Heart left ventricle (tissue), 16 donors: Measurements from ENCODE around the gene PPP1R12B. TPM values are rescaled to one million over a fixed set of nuclear protein-coding genes. Genes with fewer than 3 reads are reported as not detected.
A peak's percentile ranks its signal among the peaks of the same experiment; 100 is the strongest.

Experiments used
- ATAC-seq, 4 donors: fragments of 200-7000 bp; cut with Tn5 transposase; one replicate each; pipeline ENCODE4 v1.9.1; 2020 to 2022; ENCODE audit warnings: moderate library complexity in 4 of 4, mild to moderate bottlenecking in 3 of 4, moderate number of reproducible peaks in 1 of 4
- DNase-seq, 5 donors: peaks; one replicate each; pipeline ENCODE4 v3.0.0-alpha.2; 2020
- H3K27ac ChIP-seq, 12 donors: fragments of 200-600 bp; sonication (generic) in 4 of 12; one replicate each; pipeline versions ENCODE4 v1.5.0 to v1.8.0; 2016 to 2022; ENCODE audit warnings: mild to moderate bottlenecking in 2 of 12
- H3K27me3 ChIP-seq, 9 donors: fragments of 200-600 bp; sonication (generic) in 2 of 9; one replicate each; pipeline versions ENCODE4 v1.5.1 to v1.8.0; 2016 to 2022; ENCODE audit warnings: mild to moderate bottlenecking in 3 of 9
- H3K36me3 ChIP-seq, 9 donors: fragments of 200-600 bp; sonication (generic) in 2 of 9; one replicate each; pipeline versions ENCODE4 v1.5.0 to v1.8.0; 2018 to 2022; ENCODE audit warnings: mild to moderate bottlenecking in 2 of 9
- H3K4me1 ChIP-seq, 12 donors: fragments of 200-600 bp; sonication (generic) in 4 of 12; one replicate each; pipeline versions ENCODE4 v1.5.0 to v1.8.0; 2016 to 2022; ENCODE audit warnings: mild to moderate bottlenecking in 3 of 12
- H3K4me3 ChIP-seq, 12 donors: fragments of 200-600 bp; sonication (generic) in 4 of 12; one replicate each; pipeline versions ENCODE4 v1.5.0 to v1.8.0; 2017 to 2022; ENCODE audit warnings: mild to moderate bottlenecking in 9 of 12, moderate library complexity in 4 of 12
- H3K9me3 ChIP-seq, 12 donors: fragments of 200-600 bp; sonication (generic) in 4 of 12; one replicate each; pipeline versions ENCODE4 v1.5.0 to v1.8.0; 2016 to 2022; ENCODE audit warnings: mild to moderate bottlenecking in 1 of 12
- CTCF ChIP-seq, 12 donors: fragments of 200-600 bp; sonication (generic) in 4 of 12; IDR thresholded peaks; one replicate each; pipeline versions ENCODE4 v1.5.0 to v1.8.0; 2018 to 2022; ENCODE audit warnings: antibody characterized with exemption in 12 of 12, mild to moderate bottlenecking in 5 of 12
- POLR2A ChIP-seq, 2 donors: fragments of 450-650 bp; IDR thresholded peaks; one replicate each; pipeline ENCODE4 v1.6.1; 2017; ENCODE audit warnings: antibody characterized with exemption in 2 of 2, mild to moderate bottlenecking in 2 of 2, moderate library complexity in 2 of 2
- WGBS, 4 donors: extraction: QIAGEN DNeasy Blood & Tissue Kit in 2 of 4; methylation state at CpG; one replicate each; pipeline versions ENCODE4 v1.1.5 to v1.1.7; 2013 to 2018; 5-methylcytosine and 5-hydroxymethylcytosine counted together
- intact Hi-C, 10 donors: fragments of 100-400 bp; cut with DNase I; formaldehyde crosslinking; loops; one replicate each; pipeline versions ENCODE4 v1.11.1 to v1.14.2; 2022
- polyA plus RNA-seq, 2 donors: library from polyadenylated mRNA; stranded (reverse); fragments of 200-250 nt; gene quantifications; one replicate each; pipeline ENCODE4 v1.2.3, GENCODE V29; 2013
- total RNA-seq, 9 donors: library from RNA; depleted of rRNA in 2 of 9; stranded (reverse); fragments of >200 nt in 2 of 9; fragmentation: NEBNext Ultra II Directional in 3 of 9; extraction: Animal tissue kit (Norgen Biotek cat#: 25700) in 3 of 9; gene quantifications; one replicate each; pipeline versions ENCODE4 v1.1.0 to v1.2.4, GENCODE V29; 2016 to 2023
- donor health status: ischemic (EF 13 %, LVEDD 7.1; RV severe dilation, severe dysfunction).
- donor health status: healthy with polysubstance abuse.
- donor health status: DM: no; HTN: yes; CAD: no.
- donor health status: DM: no; HTN: no; CAD: no.
- donor health status: ischemic (EF 25% LVEDD 6.9; RV normal size, moderate dysfunction).
- donor health status: ischemic (EF 25% LVEDD 5.7; RV mildly dilated, moderate dysfunction).
- donor health status: healthy.
- donor health status: DM: yes; HTN: yes; CAD: no.
- donor health status: ischemic (EF 35%, LVEDD 5.7; RV mildly dilated, moderate dysfunction).
- donor health status: nonischemic (EF 11% LVEDD 7.7; RV severe dilation, severe dysfunction).
- donor health status: DM: yes; HTN: yes; CAD: no.
- donor health status: PGD.
- donor health status: ischemic (EF 29% LVEDD 5.4; RV normal size, mild dysfunction).
- donor health status: nonischemic (EF 23%, LVEDD 6.1; RV moderate dilation, normal function).

The PPP1R12B gene
- total and polyA plus RNA-seq, 11 donors: 49.9 to 972 (median 559) TPM

GRCh38 chr1:202584707-202585589, 236.4 kb downstream of the PPP1R12B start:
- TF ChIP-seq CTCF (IDR thresholded peaks at IDR 0.05): no peak
- TF ChIP-seq POLR2A (IDR thresholded peaks at IDR 0.05): no peak
- ATAC-seq (no peak), DNase-seq (no peak)
- WGBS, 4 donors: 81 to 87% (median 82%) methylated on average over 8 of the region's 8 CpGs
- Histone ChIP-seq H3K9me3 (no peaks in the 10 kb centered on the region), H3K27ac (peak overlapping the region in 4 of 12 donors; percentile 18 to 94 (median 88)), H3K36me3 (peaks cover 0 to 48% (median 39%) of the 10 kb centered on the region in 9 donors), H3K4me1 (peaks cover 16 to 71% (median 57%) of the 10 kb centered on the region in 12 donors), H3K4me3 (no peak overlapping the region), H3K27me3 (peaks cover 0 to 31% (median 0%) of the 10 kb centered on the region in 9 donors)
- intact Hi-C loops: loop anchor here in 1 of 10 donors (5.0 kb wide), 1 partner anchor 42 kb away; no protein-coding TSS in a partner anchor

- DNase-seq: no peak
- ATAC-seq: no peak
- peak overlapping the region in 10 of 12 donors; percentile 0 to 95 (median 85) for H3K27ac ChIP-seq
- peaks cover 0 to 31% (median 0%) of the 10 kb centered on the region in 9 donors for H3K27me3 ChIP-seq
- no peak overlapping the region for H3K4me3 ChIP-seq
- intact Hi-C loops: loop anchor here in 1 of 10 donors (5.0 kb wide), 1 partner anchor 42 kb away; no protein-coding TSS in a partner anchor
- peaks cover 17 to 71% (median 54%) of the 10 kb centered on the region in 12 donors for H3K4me1 ChIP-seq
- H3K36me3 ChIP-seq: peaks cover 0 to 44% (median 38%) of the 10 kb centered on the region in 9 donors
- H3K9me3 ChIP-seq: no peaks in the 10 kb centered on the region
- no peak for TF ChIP-seq POLR2A (IDR thresholded peaks at IDR 0.05)
- no peak for TF ChIP-seq CTCF (IDR thresholded peaks at IDR 0.05)
Observed at GRCh38 chr1:202585590-202585933, 237.1 kb downstream of the PPP1R12B start.

GRCh38 chr1:202586018-202586821, 237.7 kb downstream of the PPP1R12B start:
- intact Hi-C loops: loop anchor here in 1 of 10 donors (5.0 kb wide), 1 partner anchor 41 kb away; no protein-coding TSS in a partner anchor
- TF ChIP-seq CTCF (IDR thresholded peaks at IDR 0.05) (no peak), POLR2A (IDR thresholded peaks at IDR 0.05) (no peak)
- peak overlapping the region in 11 of 12 donors; percentile 42 to 95 (median 86) for H3K27ac ChIP-seq
- peaks cover 0 to 38% (median 31%) of the 10 kb centered on the region in 9 donors for H3K36me3 ChIP-seq
- WGBS, 4 donors: 28 to 36% (median 33%) methylated on average over 4 of the region's 4 CpGs
- ATAC-seq: no peak
- peaks cover 0 to 33% (median 0%) of the 10 kb centered on the region in 9 donors for H3K27me3 ChIP-seq
- peak in 3 of 5 donors; percentile 33 to 52 (median 45) for DNase-seq
- H3K4me1 ChIP-seq: peaks cover 17 to 72% (median 55%) of the 10 kb centered on the region in 12 donors
- no peaks in the 10 kb centered on the region for H3K9me3 ChIP-seq
- no peak overlapping the region for H3K4me3 ChIP-seq
